ENCODE results near the gene NUP62CL. TPM values are rescaled to one million over a fixed set of nuclear protein-coding genes. Genes with fewer than 3 reads are reported as not detected.

Gene NUP62CL
- polyA plus RNA-seq, 1 donor from 2014 or later = 3.1 TPM

DNA sequence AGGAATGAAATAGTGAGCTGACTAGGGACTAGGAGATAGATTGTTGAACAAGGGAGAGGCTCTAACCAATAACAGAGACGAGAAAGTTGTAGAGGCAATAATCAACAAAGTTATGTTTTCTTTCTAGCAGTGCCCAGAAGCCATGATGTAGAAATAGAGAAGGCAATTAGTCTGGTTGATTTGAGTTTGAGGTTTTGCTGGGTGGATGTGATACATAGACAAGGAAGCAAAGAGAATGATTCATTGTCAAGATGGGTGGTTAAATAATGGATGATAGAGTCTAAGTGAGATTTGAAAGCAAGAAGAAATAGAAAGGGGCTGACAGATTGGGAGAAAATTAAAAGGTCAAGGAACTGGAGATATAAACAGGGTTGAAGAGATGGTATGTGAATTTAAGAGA lies 98.8 kb downstream of the NUP62CL start:
- Mint-ChIP-seq H3K4me3 (no peak overlapping the region), H3K27me3 (no peaks in the 10 kb centered on the region), H3K9me3 (no peaks in the 10 kb centered on the region), H3K27ac (no peak overlapping the region), H3K4me1 (peaks cover 0 to 7% (median 4%) of the 10 kb centered on the region in 3 donors), H3K36me3 (peaks cover 8% of the 10 kb centered on the region)

DNA sequence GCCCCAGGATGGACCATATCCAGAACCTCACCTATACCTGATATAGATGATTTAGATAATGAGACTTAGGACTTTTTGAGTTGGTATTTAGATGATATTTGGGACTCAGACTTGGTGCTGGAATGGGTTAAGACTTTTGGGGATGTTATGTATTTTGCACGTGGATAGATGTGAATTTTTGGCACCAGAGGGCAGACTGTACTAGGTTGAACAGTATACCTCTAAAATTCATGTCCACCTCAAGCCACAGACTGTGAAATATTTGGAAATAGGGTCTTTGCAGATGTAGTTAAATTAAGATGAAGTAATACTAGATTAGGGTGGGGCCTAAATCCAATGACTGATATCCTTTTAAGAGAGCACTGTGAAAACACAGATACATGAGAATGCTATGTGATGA lies 103.3 kb downstream of the NUP62CL start:
- H3K36me3 Mint-ChIP-seq = peaks cover 8% of the 10 kb centered on the region
- no peak overlapping the region for H3K4me3 Mint-ChIP-seq
- peaks cover 0 to 7% (median 0%) of the 10 kb centered on the region in 3 donors for H3K4me1 Mint-ChIP-seq
- no peaks in the 10 kb centered on the region for H3K9me3 Mint-ChIP-seq
- H3K27me3 Mint-ChIP-seq = no peaks in the 10 kb centered on the region
- H3K27ac Mint-ChIP-seq = no peak overlapping the region

DNA sequence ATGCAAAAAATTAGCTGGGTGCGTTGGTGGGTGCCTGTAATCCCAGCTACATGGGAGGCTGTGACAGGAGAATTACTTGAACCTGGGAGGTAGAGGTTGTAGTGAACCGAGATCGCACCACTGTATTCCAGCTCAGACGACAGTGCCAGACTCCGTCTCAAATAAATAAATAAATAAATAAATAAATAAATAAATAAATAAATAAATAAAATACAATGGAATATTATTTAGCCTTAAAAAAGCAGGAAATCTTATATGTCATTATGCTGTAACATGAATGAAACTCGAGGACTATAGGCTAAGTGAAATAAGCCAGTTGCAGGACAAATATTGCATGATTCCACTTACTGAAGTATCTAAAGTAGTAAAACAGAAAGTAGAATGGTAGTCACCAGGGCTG lies 130.1 kb downstream of the NUP62CL start:
- Mint-ChIP-seq H3K27ac (no peak overlapping the region), H3K4me3 (no peak overlapping the region), H3K4me1 (no peaks in the 10 kb centered on the region), H3K9me3 (peaks cover 3 to 24% (median 9%) of the 10 kb centered on the region in 3 donors), H3K27me3 (no peaks in the 10 kb centered on the region), H3K36me3 (peaks cover 9% of the 10 kb centered on the region)

Other genes with a start within 250 kb of the NUP62CL start
- gene MORC4, start 206.2 kb downstream of the NUP62CL start, polyA plus RNA-seq = 4.2 TPM
- 22.6 TPM for gene RBM41, start 87.6 kb downstream of the NUP62CL start, polyA plus RNA-seq
- not detected for gene DNAAF6, start 178 bp upstream of the NUP62CL start, polyA plus RNA-seq
- not detected for gene FRMPD3, start 243.2 kb upstream of the NUP62CL start, polyA plus RNA-seq